ENCODE data around the gene ZC3H11A.
"Not testable (repeated sequence)": the region's sequence is repeated elsewhere in the genome, so short reads cannot be mapped to it uniquely, and the experiment has no call there.

The ZC3H11A gene

DNA sequence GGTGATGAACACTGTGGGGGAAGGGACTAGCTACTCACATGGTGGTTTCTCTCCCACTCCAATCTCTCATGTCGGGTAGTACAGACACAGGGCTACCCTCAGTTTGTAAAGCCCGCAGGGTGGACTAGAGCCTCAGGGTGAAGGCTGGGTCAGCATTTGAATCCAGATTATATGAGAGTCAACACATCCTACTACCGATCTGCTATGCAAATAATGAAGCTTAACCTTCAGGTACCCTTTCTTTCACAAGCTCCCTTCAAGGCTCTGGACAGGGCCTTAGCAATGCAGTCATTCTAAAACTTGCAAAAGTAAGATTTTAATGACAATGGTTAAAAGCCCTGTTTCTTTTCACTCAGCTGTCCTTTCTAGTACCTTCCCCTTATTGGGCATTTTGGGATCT is 5.5 kb upstream of the ZC3H11A start:
- DNase-seq, result no peak

DNA sequence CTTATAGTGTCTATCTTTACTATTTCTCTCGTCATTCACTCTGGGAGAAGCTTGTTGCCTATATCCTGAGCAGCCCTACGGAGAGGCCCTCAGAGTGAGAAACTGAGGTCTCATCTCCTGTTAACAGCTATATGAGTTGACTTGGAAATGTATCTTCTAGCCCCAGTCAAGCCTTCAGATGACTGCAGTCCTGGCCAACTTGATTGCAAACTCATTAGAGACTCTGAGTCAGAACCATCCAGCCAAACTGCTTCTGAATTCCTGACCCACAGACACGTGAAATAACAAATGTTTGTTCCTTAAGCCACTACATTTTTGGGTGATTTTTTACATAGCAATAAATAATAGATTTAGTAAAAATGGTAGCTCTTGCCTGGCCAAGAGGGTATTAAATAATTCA is 3.9 kb upstream of the ZC3H11A start:
- DNase-seq, result no peak

DNA sequence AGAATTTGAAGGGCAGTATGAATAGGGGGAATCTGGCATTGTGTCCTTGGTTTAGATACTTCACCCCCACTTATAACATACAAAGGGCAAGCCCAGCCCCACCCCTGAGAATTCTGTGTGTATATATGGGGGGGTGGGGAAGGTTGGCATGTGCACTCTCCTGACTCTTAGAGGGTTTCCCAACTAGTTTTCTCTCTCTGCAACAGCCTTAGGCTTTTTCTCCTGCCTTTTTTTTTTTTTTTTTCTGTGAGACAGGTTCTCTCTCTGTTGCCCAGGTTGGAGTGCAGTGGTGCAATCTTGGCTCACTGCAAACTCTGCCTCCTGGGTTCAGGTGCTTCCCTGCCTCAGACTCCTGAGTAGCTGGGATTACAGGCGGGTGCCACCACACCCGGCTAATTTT is 2.9 kb upstream of the ZC3H11A start:
- DNase-seq, result no peak

DNA sequence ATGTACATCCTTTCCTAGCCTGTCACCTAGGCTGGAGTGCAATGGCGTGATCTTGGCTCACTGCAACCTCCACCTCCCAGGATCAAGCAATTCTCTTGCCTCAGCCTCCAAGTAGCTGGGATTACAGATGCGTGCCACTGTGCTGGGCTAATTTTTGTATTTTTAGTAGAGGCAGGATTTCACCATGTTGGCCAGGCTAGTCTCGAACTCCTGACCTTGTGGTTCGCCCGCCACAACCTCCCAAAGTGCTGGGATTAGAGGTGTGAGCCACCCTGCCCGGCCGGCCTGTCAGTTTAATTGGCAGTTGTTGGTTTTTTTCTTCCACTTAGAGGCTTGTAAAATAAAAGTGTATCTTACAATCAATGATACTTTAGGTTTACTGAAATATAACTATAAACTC is 1.9 kb upstream of the ZC3H11A start:
- not testable (repeated sequence) for DNase-seq

DNA sequence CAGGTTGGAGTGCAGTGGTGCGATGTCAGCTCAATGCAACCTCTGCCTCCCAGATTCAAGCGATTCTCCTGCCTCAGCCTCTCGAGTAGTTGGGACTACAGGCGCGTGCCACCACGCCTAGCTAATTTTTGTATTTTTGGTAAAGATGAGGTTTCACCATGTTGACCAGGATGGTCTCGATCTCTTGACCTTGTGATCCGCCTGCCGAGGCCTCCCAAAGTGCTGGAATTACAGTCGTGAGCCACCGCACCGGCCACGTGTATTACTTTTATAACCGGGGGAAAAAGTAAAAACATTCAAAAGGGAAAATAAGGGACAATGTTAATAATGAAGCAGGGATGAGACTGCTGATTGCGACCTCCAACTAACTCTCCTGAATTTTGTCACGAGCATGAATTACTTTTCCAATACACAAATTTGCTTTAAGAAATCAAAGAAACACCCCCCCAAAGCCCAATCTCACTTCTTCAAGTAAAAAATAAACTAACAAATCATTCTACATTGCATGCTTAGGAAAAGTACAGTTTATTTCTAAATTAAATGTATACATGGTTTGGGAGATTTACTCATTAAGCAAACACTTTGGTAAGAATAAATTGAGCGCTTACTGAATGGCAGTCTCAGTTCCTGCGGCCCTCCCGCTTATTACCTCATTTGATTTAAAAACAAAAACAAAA is 521 bp upstream of the ZC3H11A start:
- no peak for DNase-seq

DNA sequence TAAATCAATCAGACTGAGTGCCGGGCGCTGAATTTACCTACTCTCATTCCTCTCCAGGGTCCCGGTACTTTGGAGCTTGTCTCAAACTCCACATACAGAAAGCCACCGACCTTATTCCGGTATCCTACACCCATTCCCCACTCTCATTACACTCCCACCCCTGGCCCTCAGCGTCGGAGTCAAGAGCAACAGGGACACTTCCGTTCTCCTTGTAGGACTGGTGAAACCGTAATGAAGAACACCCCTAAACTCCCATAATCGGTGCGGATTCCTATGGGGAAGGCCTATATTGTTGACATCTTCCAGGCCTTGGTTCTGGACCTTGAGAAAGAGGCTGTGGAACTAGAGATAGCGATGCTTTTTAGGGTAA is 798 bp downstream of the ZC3H11A start:
- DNase-seq, result peak; percentile 37 to 51

DNA sequence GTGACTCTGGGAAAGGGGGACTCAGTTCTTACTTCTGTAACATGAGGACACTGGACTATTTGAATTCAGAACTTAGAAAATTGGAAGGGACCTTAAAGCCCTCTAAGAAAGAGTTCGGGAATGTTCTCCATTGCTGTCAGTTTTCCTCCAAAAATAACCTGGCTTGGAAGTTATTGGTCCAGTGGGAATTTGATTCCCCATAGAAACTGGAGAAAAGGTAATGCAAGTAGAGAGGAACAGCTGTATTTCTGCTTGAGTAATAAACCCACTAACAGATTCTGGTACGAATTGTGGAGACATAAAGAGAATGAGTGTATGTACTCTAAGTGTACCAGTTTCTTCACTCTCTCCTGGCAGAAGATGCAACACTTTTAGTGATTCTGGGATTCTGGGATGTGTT is 1.8 kb downstream of the ZC3H11A start:
- DNase-seq, result no peak

DNA sequence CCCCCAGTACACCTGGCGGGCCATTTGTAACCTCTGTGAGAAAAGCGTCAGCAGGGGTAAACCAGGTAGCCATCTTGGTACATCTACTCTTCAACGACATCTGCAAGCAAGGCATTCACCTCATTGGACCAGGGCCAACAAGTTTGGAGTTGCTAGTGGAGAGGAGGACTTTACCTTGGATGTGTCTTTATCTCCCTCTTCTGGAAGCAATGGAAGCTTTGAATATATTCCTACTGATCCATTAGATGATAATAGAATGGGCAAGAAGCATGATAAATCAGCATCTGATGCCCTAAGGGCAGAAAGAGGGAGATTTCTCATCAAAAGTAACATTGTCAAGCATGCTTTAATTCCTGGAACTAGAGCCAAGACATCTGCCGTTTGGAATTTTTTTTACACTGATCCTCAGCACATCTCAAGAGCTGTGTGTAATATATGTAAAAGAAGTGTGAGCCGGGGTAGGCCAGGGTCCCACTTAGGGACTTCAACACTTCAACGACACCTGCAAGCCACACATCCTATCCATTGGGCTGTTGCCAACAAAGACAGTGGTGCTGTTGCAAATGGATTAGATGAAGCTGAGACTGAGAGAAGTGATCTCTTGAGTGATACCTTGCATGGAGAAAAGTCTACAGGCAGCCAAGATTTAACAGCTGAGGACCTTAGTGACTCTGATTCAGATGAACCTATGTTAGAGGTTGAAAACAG is 2.7 kb downstream of the ZC3H11A start:
- DNase-seq, result no peak

DNA sequence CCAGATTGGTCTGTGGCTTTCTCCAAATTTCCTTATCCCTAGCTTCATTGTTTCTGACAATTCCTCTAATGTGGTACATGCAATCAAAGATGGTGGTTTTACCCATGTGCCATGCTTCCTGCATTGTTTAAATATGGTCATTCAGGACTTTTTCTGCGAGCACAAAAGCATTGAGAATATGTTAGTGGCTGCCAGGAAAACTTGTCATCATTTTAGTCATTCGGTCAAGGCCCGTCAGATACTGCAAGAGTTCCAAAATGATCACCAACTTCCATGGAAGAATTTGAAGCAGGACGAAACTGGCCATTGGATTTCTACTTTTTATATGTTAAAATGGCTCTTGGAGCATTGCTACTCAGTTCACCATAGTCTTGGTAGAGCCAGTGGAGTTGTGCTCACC is 3.7 kb downstream of the ZC3H11A start:
- DNase-seq, result no peak

DNA sequence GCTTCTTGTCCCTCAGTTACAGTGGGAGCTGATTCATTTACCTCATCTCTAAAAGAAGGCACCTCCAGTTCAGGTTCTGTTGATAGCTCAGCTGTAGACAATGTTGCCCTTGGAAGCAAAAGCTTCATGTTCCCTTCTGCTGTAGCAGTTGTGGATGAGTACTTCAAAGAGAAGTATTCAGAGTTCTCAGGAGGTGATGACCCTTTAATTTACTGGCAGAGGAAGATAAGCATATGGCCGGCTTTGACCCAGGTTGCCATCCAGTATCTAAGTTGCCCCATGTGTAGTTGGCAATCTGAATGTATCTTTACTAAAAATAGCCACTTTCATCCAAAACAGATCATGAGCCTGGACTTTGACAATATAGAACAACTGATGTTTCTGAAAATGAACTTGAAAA is 4.5 kb downstream of the ZC3H11A start:
- DNase-seq, result no peak

DNA sequence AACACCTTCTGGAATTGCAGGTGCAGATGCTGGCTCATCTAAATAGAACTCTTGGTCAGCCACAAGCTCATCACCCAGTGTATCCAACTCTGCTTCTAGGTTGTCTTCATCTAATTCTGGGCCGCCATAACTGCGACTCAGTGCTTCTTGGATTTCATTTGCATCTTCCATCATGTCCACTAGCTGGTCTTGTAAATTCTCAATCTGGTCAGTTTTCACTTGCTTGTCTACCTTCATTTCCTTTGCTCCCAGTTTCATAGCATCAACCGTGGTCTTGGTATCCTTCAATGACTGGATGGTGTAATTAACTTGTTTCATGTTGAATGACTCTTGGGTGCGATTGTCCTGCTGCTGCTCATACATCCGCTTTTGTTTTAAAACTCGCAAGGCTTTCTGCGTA is 10.3 kb downstream of the ZC3H11A start:
- DNase-seq, result no peak

DNA sequence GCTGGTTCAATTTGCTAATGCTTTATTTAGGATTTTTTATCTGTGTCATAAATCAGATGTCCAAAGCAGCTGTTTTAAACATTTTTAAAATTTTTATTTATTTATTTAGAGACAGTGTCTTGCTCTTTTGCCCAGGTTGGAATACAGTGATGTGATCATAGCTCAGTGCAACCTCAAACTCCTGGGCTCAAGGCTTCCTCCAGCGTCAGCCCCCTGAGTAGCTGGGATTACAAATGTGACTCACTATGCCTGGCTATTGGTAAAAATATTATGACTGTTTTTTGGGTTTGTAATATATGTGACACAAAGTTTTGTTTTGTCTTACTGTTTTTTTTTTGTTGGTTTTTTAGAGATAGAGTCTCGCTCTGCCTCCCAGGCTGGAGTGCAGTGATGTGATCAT is 11.8 kb downstream of the ZC3H11A start:
- no peak for DNase-seq

DNA sequence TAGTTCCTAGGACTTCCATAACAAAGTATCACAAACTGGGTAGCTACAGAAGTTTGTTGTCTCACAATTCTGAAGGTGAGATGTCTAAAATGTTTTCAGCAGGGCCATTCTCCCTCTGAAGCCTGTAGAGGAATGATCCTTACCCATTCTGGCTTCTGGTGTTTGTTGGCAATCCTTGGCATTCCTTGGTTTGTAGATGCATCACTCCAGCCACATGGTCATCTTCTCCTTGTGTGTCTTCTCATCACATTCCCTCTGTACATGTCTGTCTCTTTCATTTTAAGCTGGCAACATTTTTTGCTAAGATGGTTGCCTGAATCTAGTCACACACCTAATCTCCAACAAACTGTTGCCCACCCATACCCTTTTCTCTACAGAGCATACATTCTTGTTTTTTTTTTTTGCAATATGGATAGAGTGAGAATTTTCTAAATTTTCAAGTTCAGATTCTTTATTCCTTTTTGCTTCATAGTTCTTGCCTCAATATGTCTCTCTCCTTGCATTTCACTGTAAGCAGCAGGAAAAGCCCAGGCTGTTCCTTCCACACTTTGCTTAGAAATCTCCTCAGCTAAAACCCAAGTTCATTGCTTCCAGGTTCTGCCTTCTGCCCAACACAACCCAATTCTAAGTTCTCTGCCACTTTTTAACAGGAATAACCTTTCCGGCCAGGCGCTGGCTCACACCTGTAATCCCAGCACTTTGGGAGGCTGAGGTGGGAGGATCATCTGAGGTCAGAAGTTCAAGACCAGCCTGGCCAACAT is 18.3 kb downstream of the ZC3H11A start:
- DNase-seq, result no peak

DNA sequence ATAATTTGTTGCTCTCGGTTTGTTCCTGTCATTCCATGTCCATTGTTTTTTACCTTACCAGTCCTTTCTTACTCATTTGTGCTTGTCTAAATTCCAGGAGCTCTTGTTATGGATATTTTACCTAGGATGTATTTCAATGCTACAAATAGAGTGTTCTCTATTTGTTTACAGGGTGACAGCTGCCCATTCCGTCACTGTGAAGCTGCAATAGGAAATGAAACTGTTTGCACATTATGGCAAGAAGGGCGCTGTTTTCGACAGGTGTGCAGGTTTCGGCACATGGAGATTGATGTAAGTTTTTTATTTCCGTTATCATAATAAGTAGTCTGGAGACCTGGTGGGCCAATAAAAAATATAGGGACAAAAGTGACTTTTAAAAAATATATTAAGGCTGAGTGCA is 23.0 kb downstream of the ZC3H11A start:
- no peak for DNase-seq

DNA sequence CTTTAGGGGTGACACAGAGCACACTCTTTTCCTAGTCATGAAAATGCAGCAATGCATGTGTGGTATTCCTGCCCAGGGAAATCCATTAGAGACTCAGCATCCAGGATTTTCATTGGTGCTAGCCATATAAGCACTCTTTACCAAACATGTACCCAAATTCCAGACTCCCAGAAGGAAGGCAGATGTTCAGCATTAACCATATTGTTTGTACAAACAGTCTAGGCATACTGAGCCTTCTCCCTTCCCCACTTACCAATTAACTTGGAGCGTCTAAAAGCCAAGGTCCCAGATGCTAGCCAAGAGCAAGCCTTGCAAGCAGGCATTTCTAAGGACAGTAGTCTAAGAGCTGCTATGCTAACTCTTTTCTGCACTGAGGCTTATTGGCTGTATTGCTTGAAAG is 27.9 kb downstream of the ZC3H11A start:
- no peak for DNase-seq

DNA sequence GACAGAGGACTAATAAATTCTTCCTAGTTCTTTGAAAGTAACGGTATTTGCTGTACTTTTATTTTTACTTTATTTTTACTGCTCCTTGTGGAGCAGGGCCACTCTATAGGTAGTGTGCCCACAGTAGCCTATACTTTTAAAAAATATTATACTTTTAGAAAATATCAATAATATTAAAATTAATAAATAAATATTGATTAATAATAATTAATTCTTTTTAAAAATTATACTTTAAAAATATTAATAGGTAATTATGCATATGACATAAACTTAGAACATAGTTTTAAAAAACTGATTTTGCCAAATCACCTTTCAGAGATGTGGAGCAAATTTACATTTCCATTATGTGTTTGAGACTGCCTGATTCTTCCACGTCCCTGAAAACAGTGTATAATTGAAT is 30.8 kb downstream of the ZC3H11A start:
- DNase-seq, result no peak

DNA sequence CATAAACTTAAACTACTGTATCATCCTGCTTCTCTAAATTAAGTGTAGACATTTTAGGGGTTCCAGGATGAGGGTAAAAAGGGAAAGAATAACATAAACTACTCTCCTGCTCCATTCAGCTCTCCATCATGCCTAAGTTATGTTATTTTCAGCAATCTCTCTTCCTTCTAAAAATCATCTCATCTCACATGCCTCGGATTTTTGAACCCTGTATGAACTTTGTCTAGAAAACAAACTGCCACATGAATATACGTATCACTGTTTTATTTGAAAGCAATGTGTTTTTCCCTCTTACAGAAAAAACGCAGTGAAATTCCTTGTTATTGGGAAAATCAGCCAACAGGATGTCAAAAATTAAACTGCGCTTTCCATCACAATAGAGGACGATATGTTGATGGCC is 32.6 kb downstream of the ZC3H11A start:
- no peak for DNase-seq

DNA sequence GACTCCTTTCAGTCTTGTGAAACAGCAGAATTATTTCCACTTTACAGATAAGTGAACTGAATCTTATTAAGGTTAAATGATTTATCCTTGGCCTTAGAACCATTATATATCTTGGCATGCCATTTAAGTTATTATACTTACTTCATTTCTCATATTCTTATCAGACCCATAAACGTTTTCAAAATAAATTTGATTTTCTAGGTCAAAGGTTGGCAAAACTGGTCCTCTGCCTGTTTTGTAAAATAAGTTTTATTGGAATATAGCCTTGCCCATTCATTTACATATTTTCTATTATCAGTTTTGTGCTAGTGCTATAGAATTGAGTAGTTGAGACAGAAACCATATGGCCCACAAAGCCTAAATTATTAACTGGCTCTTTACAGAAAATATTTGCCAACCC is 33.1 kb downstream of the ZC3H11A start:
- DNase-seq, result no peak

DNA sequence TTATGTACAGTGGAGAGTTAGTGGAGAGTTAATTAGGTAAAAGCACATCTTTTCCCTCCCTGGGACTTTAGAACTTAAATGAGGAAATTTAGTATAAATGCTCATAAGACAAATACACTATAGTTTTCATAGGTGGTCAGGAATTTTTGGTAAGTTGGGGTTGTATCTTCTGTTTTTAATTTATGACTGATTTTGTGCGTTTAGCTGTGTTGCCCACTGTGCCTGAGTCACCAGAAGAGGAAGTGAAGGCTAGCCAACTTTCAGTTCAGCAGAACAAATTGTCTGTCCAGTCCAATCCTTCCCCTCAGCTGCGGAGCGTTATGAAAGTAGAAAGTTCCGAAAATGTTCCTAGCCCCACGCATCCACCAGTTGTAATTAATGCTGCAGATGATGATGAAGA is 33.8 kb downstream of the ZC3H11A start:
- DNase-seq, result not testable (repeated sequence)

DNA sequence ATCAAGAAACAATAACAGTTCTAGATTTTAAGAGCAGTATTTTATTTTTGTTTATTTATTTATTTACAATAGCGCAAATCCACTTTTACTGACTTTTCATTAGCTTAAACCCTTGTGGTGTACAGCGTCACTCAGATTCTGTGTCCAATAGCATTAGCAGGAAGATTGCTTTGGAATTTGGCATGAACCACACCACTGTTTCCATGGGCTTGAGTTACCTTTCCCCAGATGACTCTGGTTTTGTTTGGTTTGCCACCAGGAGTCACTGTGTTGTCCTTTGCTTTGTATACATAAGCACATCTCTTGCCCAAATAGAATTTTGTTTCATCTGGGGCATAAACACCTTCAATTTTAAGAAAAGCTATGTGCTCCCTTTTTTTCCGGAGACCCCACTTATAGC is 40.1 kb downstream of the ZC3H11A start:
- DNase-seq, result no peak

DNA sequence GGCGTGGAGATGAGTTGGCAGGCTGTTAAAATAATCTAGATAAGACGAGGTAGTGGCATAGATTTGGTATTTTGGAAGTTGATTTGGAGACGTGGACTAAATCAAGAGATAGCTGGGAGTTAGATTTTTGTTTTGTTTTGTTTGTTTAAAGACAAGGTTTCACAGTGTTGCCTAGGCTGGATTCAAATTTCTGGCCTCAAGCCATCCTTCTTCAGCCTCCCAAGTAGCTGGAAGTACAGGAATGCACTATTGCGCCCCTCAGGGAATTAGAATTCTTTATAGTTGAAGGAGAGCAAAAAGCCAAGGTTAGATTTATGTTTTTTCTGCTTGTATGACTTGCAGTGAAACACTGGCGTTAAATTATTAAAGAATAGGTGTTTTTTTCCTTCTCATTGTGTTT is 43.7 kb downstream of the ZC3H11A start:
- no peak for DNase-seq

DNA sequence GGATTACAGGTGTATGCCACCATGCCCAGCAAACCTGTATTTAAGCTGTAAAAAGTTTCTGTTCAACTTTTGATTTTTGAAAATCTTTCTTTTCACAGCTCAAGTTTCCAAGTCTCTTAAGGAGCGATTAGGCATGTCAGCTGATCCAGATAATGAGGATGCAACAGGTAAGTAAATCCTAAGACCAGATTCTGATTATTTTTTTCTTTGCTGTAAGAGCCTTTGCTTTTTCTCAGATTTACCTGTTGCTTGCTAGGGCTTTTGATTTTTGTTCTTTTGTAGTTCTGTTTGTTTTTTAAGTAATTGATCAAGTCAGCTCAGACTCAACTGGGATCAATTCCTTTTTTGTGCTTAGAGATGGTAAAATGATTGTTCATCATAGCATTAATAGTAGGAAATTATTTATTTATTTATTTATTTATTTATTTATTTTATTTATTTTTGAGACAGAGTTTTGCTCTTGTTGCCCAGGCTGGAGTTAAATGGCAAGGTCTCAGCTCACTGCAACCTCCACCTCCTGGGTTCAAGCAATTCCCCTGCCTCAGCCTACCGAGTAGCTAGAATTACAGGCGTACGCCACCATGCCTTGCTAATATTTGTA is 44.9 kb downstream of the ZC3H11A start:
- DNase-seq, result no peak

DNA sequence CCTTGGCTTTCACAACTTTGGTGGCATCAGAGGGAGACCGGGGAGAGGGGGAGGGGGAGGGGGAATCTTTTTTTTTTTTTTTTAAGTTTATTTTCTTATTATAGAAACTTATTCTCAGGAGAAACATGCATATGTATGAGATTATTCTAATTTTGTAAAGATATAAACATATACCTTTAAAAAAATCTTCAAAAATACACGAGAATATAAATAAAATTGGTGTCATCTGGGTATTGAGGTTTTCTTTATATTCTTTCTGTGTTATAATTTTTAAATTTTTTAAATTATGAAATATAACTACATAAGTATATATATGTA is 47.1 kb downstream of the ZC3H11A start:
- DNase-seq, result no peak

DNA sequence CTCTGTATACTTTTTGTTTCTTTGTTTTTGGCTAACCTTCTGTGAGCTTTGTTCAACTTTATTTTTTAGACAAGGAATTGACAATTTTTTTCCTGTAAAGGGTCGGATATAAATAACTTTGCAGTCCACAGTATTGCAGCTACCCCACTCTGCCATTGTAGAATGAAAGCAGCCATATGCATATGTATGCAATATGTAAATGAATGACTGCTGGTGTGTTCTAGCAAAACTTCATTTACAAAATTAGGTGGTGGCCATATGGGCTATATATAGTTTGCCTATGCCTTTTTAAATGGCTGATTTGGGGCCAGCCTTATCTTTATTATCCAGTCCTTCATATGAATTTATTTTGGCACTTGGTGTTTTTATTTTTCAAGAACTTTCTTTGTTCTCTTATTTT is 48.0 kb downstream of the ZC3H11A start:
- DNase-seq, result no peak
